Inflammatory macrophage treated with lipopolysaccharide for 4 hours (primary cell): ENCODE measurements around the gene MPZL3.

Experiments used
- DNase-seq: peaks from one replicate; pipeline ENCODE4 v3.0.0-alpha.2; 2020

MPZL3 gene

DNA sequence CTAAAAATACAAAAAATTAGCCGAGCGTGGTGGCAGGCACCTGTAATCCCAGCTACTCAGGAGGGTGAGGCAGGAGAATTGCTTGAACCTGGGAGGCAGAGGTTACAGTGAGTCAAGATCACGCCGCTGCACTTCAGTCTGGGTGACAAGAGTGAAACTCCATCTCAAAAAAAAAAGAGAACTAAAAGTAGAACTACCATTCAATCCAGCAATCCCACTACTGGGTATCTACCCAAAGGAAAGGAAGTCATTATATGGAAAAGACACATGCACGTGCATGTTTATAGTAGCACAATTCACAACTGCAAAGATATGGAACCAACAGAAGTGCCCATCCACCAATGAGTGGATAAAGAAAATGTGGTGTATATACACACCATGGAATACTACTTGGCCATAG lies 68.5 kb downstream of the MPZL3 start:
- peak; percentile 73 for DNase-seq

- DNase-seq: no peak
Measured at GRCh38 chr11:118180300-118180703, 71.9 kb downstream of the MPZL3 start.

- DNase-seq: no peak
Measured at GRCh38 chr11:118176778-118177134, 75.4 kb downstream of the MPZL3 start.
